HG02610 (cell line): ENCODE measurements around the gene PDAP1.
"Not testable (repeated sequence)": the region's sequence is repeated elsewhere in the genome, so short reads cannot be mapped to it uniquely, and the experiment has no call there.

Experiments used
- ATAC-seq: cut with Tn5 transposase; IDR thresholded peaks from one replicate; pipeline ENCODE4 v1.9.1; 2021; ENCODE audit warnings: mild to moderate bottlenecking, moderate library complexity; ENCODE audit not compliant: unreplicated experiment

PDAP1 gene

GRCh38 chr7:99357701-99358490 is 50.5 kb downstream of the PDAP1 start:
- no peak for ATAC-seq

- no peak for ATAC-seq
These were observed 53.3 kb downstream of the PDAP1 start for GRCh38 chr7:99355098-99355497.

GRCh38 chr7:99352247-99352646 is 56.1 kb downstream of the PDAP1 start:
- ATAC-seq = no peak

GRCh38 chr7:99350641-99351040 is 57.8 kb downstream of the PDAP1 start:
- ATAC-seq = not testable (repeated sequence)
